ENCODE data around the gene PRSS12. TPM values are rescaled to one million over a fixed set of nuclear protein-coding genes. Genes with fewer than 3 reads are reported as not detected.
A peak's percentile ranks its signal among the peaks of the same experiment; 100 is the strongest.

PRSS12 gene
- total RNA-seq, 1 experiment from 2014 or later, result 11.3 TPM

DNA sequence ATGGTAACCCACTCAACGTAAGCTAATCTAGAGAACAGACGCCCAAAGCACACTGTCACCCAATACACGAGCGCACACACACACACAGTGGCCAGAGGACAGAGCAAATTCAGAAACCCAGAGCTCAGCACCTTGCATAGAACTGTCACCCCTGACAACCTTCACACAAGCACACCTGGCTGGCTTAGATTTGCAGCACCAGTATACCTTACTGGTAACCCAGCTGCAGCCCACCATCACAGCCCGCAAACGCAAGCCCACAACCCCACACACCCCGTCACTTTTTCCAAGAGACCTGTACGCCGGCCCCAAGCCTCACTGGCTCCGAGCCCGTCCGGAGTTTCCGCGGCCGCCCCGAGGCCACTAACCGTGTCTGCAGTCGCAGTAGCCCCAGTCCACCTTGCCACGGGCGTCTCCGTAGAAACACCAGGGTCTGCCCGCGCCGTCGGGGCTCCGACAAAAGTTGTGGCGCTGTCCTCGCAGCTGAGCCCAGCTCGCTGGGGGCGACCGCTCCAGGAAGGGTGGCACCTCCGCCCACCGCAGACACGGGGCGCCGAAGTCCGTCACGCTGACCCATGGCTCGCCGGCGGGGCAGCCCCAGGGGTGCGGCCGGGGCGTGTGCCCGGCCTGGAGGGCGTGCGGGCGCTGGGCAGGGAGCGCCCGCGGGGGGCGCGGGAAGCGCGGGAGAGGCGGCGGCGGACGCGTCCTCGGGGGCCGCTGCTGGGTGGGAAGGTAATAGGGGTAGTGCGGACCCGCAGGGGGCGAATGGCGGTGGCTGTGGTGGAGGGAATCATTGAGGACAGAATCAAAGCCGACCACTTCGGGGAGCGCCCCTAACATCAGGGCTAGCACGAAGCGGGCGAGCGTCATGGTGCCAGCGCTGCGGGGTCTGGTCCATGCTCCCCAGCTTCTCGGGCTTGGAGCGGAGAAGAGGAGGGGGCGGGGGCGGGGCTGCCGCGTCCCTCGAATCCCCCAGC is 664 bp downstream of the PRSS12 start:
- no peaks in the 10 kb centered on the region for H3K9me3 ChIP-seq (ENCODE audit: insufficient read depth, low read depth)
- no peaks in the 10 kb centered on the region for H3K36me3 ChIP-seq (ENCODE audit: low read depth)
- H3K4me3 ChIP-seq, result peak overlapping the region; percentile 59; the same call in 1 of the 2 replicates
- peaks cover 5% of the 10 kb centered on the region for H3K4me1 ChIP-seq (replicated peaks; ENCODE audit: insufficient read depth)
- no peaks in the 10 kb centered on the region for H3F3A ChIP-seq (ENCODE audit: insufficient read depth, low read depth)
- ChIA-PET CTCF (interaction anchor here (0.6 kb wide), 1 partner anchor 64 kb away, joined by 4 read pairs; no protein-coding TSS in a partner anchor), POLR2A (ENCODE audit: unreplicated experiment) (interaction anchor here (0.6 kb wide), 1 partner anchor 30 kb away, joined by 3 read pairs; no protein-coding TSS in a partner anchor)
- H3K27ac ChIP-seq, result no peak overlapping the region
- peak overlapping the region; percentile 88 for H2AFZ ChIP-seq
- no TSS peak for BruUV-seq (replicated peaks)
- no peaks in the 10 kb centered on the region for H4K20me1 ChIP-seq (ENCODE audit: insufficient read depth)
- no peak for DNase-seq
- TF ChIP-seq, protein P1, sequence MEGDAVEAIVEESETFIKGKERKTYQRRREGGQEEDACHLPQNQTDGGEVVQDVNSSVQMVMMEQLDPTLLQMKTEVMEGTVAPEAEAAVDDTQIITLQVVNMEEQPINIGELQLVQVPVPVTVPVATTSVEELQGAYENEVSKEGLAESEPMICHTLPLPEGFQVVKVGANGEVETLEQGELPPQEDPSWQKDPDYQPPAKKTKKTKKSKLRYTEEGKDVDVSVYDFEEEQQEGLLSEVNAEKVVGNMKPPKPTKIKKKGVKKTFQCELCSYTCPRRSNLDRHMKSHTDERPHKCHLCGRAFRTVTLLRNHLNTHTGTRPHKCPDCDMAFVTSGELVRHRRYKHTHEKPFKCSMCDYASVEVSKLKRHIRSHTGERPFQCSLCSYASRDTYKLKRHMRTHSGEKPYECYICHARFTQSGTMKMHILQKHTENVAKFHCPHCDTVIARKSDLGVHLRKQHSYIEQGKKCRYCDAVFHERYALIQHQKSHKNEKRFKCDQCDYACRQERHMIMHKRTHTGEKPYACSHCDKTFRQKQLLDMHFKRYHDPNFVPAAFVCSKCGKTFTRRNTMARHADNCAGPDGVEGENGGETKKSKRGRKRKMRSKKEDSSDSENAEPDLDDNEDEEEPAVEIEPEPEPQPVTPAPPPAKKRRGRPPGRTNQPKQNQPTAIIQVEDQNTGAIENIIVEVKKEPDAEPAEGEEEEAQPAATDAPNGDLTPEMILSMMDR (conservative IDR thresholded peaks at IDR 0.05), result no peak
- no peak for TF ChIP-seq EZH2 (IDR thresholded peaks at IDR 0.05; ENCODE audit: low read depth)
- H3K79me2 ChIP-seq (ENCODE audit: low read depth), result no peaks in the 10 kb centered on the region
- intact Hi-C loops (cut with micrococcal nuclease; ENCODE audit: unreplicated experiment), result loop anchor here (1.0 kb wide), 1 partner anchor 71 kb away; no protein-coding TSS in a partner anchor
- no peaks in the 10 kb centered on the region for H3K9me2 ChIP-seq (ENCODE audit: insufficient read depth)
- peak overlapping the region; percentile 75 for H3K4me2 ChIP-seq
- no peaks in the 10 kb centered on the region for H3K27me3 ChIP-seq (ENCODE audit: insufficient read depth, low read depth)

DNA sequence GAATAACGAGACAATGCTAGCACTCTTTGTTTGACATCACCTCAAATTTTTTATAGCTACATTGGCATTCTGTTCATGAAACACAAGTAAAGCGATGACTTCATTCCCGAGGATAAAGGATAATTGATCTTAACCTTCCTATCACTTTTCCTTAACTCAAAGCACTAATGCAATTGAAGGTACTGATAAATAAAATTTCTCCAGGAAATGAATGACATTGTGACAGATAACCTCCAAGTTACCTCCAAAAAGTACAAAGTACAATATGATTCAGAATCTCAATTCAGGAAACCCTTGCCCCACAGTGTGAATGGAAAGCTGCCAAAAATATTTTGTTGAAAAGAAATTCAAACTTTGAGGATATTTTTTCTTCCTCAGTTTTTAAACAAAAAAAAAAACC is 1.8 kb downstream of the PRSS12 start:
- no peaks in the 10 kb centered on the region for H3K27me3 ChIP-seq (ENCODE audit: insufficient read depth, low read depth)
- H3K4me3 ChIP-seq, result no peak overlapping the region
- peaks cover 5% of the 10 kb centered on the region for H3K4me1 ChIP-seq (replicated peaks; ENCODE audit: insufficient read depth)
- no peaks in the 10 kb centered on the region for H3F3A ChIP-seq (ENCODE audit: insufficient read depth, low read depth)
- H2AFZ ChIP-seq, result no peak overlapping the region
- H3K36me3 ChIP-seq (ENCODE audit: low read depth), result no peaks in the 10 kb centered on the region
- ChIA-PET CTCF (no interaction called here), POLR2A (ENCODE audit: unreplicated experiment) (interaction anchor here (0.7 kb wide), 1 partner anchor 11 kb away, joined by 4 read pairs; no protein-coding TSS in a partner anchor)
- BruUV-seq (replicated peaks), result no TSS peak
- no peaks in the 10 kb centered on the region for H3K79me2 ChIP-seq (ENCODE audit: low read depth)
- no peak for TF ChIP-seq EZH2 (IDR thresholded peaks at IDR 0.05; ENCODE audit: low read depth)
- TF ChIP-seq, protein P1 (conservative IDR thresholded peaks at IDR 0.05), result no peak
- no peak overlapping the region for H3K27ac ChIP-seq
- H3K9me2 ChIP-seq (ENCODE audit: insufficient read depth), result no peaks in the 10 kb centered on the region
- no peak for DNase-seq
- H3K9me3 ChIP-seq (ENCODE audit: insufficient read depth, low read depth), result no peaks in the 10 kb centered on the region
- no peak overlapping the region for H3K4me2 ChIP-seq
- H4K20me1 ChIP-seq (ENCODE audit: insufficient read depth), result no peaks in the 10 kb centered on the region
- intact Hi-C loops (cut with micrococcal nuclease; ENCODE audit: unreplicated experiment), result no loop called here

DNA sequence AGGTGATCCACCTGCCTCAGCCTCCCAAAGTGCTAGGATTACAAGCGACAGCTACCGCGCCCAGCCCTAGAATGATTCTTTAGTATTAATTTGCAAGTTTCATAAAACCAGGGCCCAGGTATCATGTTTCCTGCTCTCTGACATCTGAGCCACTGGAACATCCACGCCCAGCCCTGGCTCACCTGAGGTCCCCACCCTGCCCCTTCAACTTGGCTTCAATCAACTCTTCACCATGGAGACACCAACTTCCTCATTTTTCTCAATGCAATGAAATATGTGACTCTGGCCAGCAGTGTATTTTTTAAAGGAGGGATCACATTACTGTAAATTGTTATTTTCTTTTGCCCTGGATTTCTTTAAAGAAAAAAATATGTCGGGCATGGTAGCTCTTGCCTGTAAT is 3.9 kb downstream of the PRSS12 start:
- H4K20me1 ChIP-seq (ENCODE audit: insufficient read depth), result no peaks in the 10 kb centered on the region
- DNase-seq, result peak; percentile 75 to 84
- no peaks in the 10 kb centered on the region for H3K9me2 ChIP-seq (ENCODE audit: insufficient read depth)
- no peaks in the 10 kb centered on the region for H3K79me2 ChIP-seq (ENCODE audit: low read depth)
- H3K4me3 ChIP-seq, result no peak overlapping the region
- no peak overlapping the region for H2AFZ ChIP-seq
- peak overlapping the region; percentile 12; the same call in 1 of the 2 replicates for H3K4me2 ChIP-seq
- peak overlapping the region; percentile 42 for H3K27ac ChIP-seq
- no peaks in the 10 kb centered on the region for H3K36me3 ChIP-seq (ENCODE audit: low read depth)
- TF ChIP-seq EZH2 (IDR thresholded peaks at IDR 0.05; ENCODE audit: low read depth), result no peak
- TF ChIP-seq, protein P1 (conservative IDR thresholded peaks at IDR 0.05), result no peak
- H3K4me1 ChIP-seq (replicated peaks; ENCODE audit: insufficient read depth), result peaks cover 20% of the 10 kb centered on the region
- intact Hi-C loops (cut with micrococcal nuclease; ENCODE audit: unreplicated experiment), result no loop called here
- no peaks in the 10 kb centered on the region for H3F3A ChIP-seq (ENCODE audit: insufficient read depth, low read depth)
- CTCF ChIA-PET, result interaction anchor here (0.7 kb wide), 2 partner anchors 536 to 805 kb away, joined by 3 to 4 read pairs; no protein-coding TSS in a partner anchor
- POLR2A ChIA-PET (ENCODE audit: unreplicated experiment), result no interaction called here
- BruUV-seq (replicated peaks), result no TSS peak
- H3K27me3 ChIP-seq (ENCODE audit: insufficient read depth, low read depth), result no peaks in the 10 kb centered on the region
- H3K9me3 ChIP-seq (ENCODE audit: insufficient read depth, low read depth), result no peaks in the 10 kb centered on the region
